ENCODE results near the gene CABP4.

CABP4 gene

GRCh38 chr11:67491276-67492068, 36.3 kb downstream of the CABP4 start:
- no peak overlapping the region for H3K27ac ChIP-seq (ENCODE audit: low read depth, low read length, poor library complexity, severe bottlenecking)
- no peak overlapping the region for H3K9ac ChIP-seq (ENCODE audit: low read length)
- no peaks in the 10 kb centered on the region for H3K9me2 ChIP-seq (ENCODE audit: low read depth, low read length)

GRCh38 chr11:67492069-67492727, 37.0 kb downstream of the CABP4 start:
- no peak overlapping the region for H2AFZ ChIP-seq (ENCODE audit: low read length)
- no peaks in the 10 kb centered on the region for H3K9me2 ChIP-seq (ENCODE audit: low read depth, low read length)
- no peaks in the 10 kb centered on the region for H3K9me3 ChIP-seq (ENCODE audit: low read length)
- TF ChIP-seq CTCF (IDR thresholded peaks at IDR 0.05; ENCODE audit: low read length), result no peak
- TF ChIP-seq EZH2 (IDR thresholded peaks at IDR 0.05; ENCODE audit: borderline replicate concordance, low read length), result no peak
- H3K4me2 ChIP-seq (ENCODE audit: low read length), result no peak overlapping the region
- no peak overlapping the region for H3K4me3 ChIP-seq (ENCODE audit: low read depth, low read length, poor library complexity, severe bottlenecking)
- no peaks in the 10 kb centered on the region for H3K79me2 ChIP-seq (ENCODE audit: insufficient read depth, low read length)
- H3K27ac ChIP-seq (ENCODE audit: low read depth, low read length, poor library complexity, severe bottlenecking), result no peak overlapping the region
- no peaks in the 10 kb centered on the region for H3F3A ChIP-seq (ENCODE audit: insufficient read depth, low read length)
- H3K4me1 ChIP-seq (ENCODE audit: insufficient read depth, low read length, severe bottlenecking), result peaks cover 6% of the 10 kb centered on the region
- H3K36me3 ChIP-seq (ENCODE audit: insufficient read depth, low read length), result peaks cover 71% of the 10 kb centered on the region; the same call in 1 of the 2 replicates
- H4K20me1 ChIP-seq (ENCODE audit: insufficient read depth, low read length), result no peaks in the 10 kb centered on the region
- no peak overlapping the region for H3K9ac ChIP-seq (ENCODE audit: low read length)
- H3K27me3 ChIP-seq (ENCODE audit: insufficient read depth, low read length), result no peaks in the 10 kb centered on the region

More at GRCh38 chr11:67491276-67492068, 36.3 kb downstream of the CABP4 start:
- TF ChIP-seq EZH2 (IDR thresholded peaks at IDR 0.05; ENCODE audit: borderline replicate concordance, low read length), result no peak
- TF ChIP-seq CTCF (IDR thresholded peaks at IDR 0.05; ENCODE audit: low read length), result no peak
- no peaks in the 10 kb centered on the region for H3K79me2 ChIP-seq (ENCODE audit: insufficient read depth, low read length)
- H3F3A ChIP-seq (ENCODE audit: insufficient read depth, low read length), result no peaks in the 10 kb centered on the region
- H3K4me3 ChIP-seq (ENCODE audit: low read depth, low read length, poor library complexity, severe bottlenecking), result no peak overlapping the region
- no peaks in the 10 kb centered on the region for H3K9me3 ChIP-seq (ENCODE audit: low read length)
- H3K36me3 ChIP-seq (ENCODE audit: insufficient read depth, low read length), result peaks cover 65% of the 10 kb centered on the region; the same call in 1 of the 2 replicates
- no peaks in the 10 kb centered on the region for H3K27me3 ChIP-seq (ENCODE audit: insufficient read depth, low read length)
- H2AFZ ChIP-seq (ENCODE audit: low read length), result no peak overlapping the region
- peaks cover 11% of the 10 kb centered on the region for H3K4me1 ChIP-seq (ENCODE audit: insufficient read depth, low read length, severe bottlenecking)
- H3K4me2 ChIP-seq (ENCODE audit: low read length), result no peak overlapping the region
- no peaks in the 10 kb centered on the region for H4K20me1 ChIP-seq (ENCODE audit: insufficient read depth, low read length)

GRCh38 chr11:67492801-67493547, 37.8 kb downstream of the CABP4 start:
- H4K20me1 ChIP-seq (ENCODE audit: insufficient read depth, low read length), result no peaks in the 10 kb centered on the region
- H3K27me3 ChIP-seq (ENCODE audit: insufficient read depth, low read length), result no peaks in the 10 kb centered on the region
- no peak overlapping the region for H3K9ac ChIP-seq (ENCODE audit: low read length)
- no peaks in the 10 kb centered on the region for H3F3A ChIP-seq (ENCODE audit: insufficient read depth, low read length)
- H3K9me3 ChIP-seq (ENCODE audit: low read length), result no peaks in the 10 kb centered on the region
- peaks cover 6% of the 10 kb centered on the region for H3K4me1 ChIP-seq (ENCODE audit: insufficient read depth, low read length, severe bottlenecking)
- no peak overlapping the region for H3K4me2 ChIP-seq (ENCODE audit: low read length)
- no peak overlapping the region for H2AFZ ChIP-seq (ENCODE audit: low read length)
- no peaks in the 10 kb centered on the region for H3K79me2 ChIP-seq (ENCODE audit: insufficient read depth, low read length)
- TF ChIP-seq EZH2 (IDR thresholded peaks at IDR 0.05; ENCODE audit: borderline replicate concordance, low read length) (no peak), CTCF (IDR thresholded peaks at IDR 0.05; ENCODE audit: low read length) (no peak)
- no peak overlapping the region for H3K27ac ChIP-seq (ENCODE audit: low read depth, low read length, poor library complexity, severe bottlenecking)
- H3K36me3 ChIP-seq (ENCODE audit: insufficient read depth, low read length), result peaks cover 72% of the 10 kb centered on the region; the same call in 1 of the 2 replicates
- H3K9me2 ChIP-seq (ENCODE audit: low read depth, low read length), result no peaks in the 10 kb centered on the region
- H3K4me3 ChIP-seq (ENCODE audit: low read depth, low read length, poor library complexity, severe bottlenecking), result no peak overlapping the region
